ENCODE data around the gene ANKS6. TPM values are rescaled to one million over a fixed set of nuclear protein-coding genes. Genes with fewer than 3 reads are reported as not detected.

The ANKS6 gene
- total RNA-seq, 1 experiment from 2014 or later = 21.8 TPM

GRCh38 chr9:98838868-98839565 is 42.7 kb upstream of the ANKS6 start:
- Mint-ChIP-seq H3K4me1 (ENCODE audit: insufficient read depth, unreplicated experiment) (no peaks in the 10 kb centered on the region), H3K27ac (ENCODE audit: low read depth, unreplicated experiment) (no peak overlapping the region), H3K36me3 (ENCODE audit: insufficient read depth, unreplicated experiment) (no peaks in the 10 kb centered on the region), H3K4me3 (ENCODE audit: unreplicated experiment) (no peak overlapping the region), H3K9me3 (ENCODE audit: unreplicated experiment) (no peaks in the 10 kb centered on the region), H3K27me3 (ENCODE audit: insufficient read depth, unreplicated experiment) (peaks cover 69% of the 10 kb centered on the region)
- ChIA-PET CTCF (interaction anchor here (1.0 to 5.8 kb wide), 3 partner anchors 10 to 303 kb away, joined by 4 to 55 read pairs (median 18); no protein-coding TSS in a partner anchor), POLR2A (no interaction called here)
- intact Hi-C loops (cut with micrococcal nuclease) = no loop called here
- TF ChIP-seq CTCF (IDR thresholded peaks at IDR 0.05; ENCODE audit: unreplicated experiment) = no peak
- BruUV-seq (replicated peaks) = no TSS peak
- DNase-seq (ENCODE audit: unreplicated experiment) = no peak

- POLR2A ChIA-PET = interaction anchor here (0.6 kb wide), 1 partner anchor 18 kb away, joined by 3 read pairs; no protein-coding TSS in a partner anchor
Measured at GRCh38 chr9:98838155-98838867, 42.0 kb upstream of the ANKS6 start.

GRCh38 chr9:98837516-98837915 is 41.2 kb upstream of the ANKS6 start:
- H3K4me1 Mint-ChIP-seq (ENCODE audit: insufficient read depth, unreplicated experiment) = no peaks in the 10 kb centered on the region
- DNase-seq (ENCODE audit: unreplicated experiment) = no peak
- no peak overlapping the region for H3K27ac Mint-ChIP-seq (ENCODE audit: low read depth, unreplicated experiment)
- H3K4me3 Mint-ChIP-seq (ENCODE audit: unreplicated experiment) = no peak overlapping the region
- BruUV-seq (replicated peaks) = no TSS peak
- CTCF ChIA-PET = interaction anchor here (0.7 to 5.8 kb wide), 6 partner anchors 12 to 161 kb away, joined by 3 to 55 read pairs (median 4); no protein-coding TSS in a partner anchor
- H3K27me3 Mint-ChIP-seq (ENCODE audit: insufficient read depth, unreplicated experiment) = peaks cover 59% of the 10 kb centered on the region
- TF ChIP-seq CTCF (IDR thresholded peaks at IDR 0.05; ENCODE audit: unreplicated experiment) = no peak
- no peaks in the 10 kb centered on the region for H3K9me3 Mint-ChIP-seq (ENCODE audit: unreplicated experiment)
- intact Hi-C loops (cut with micrococcal nuclease) = no loop called here
- POLR2A ChIA-PET = no interaction called here
- H3K36me3 Mint-ChIP-seq (ENCODE audit: insufficient read depth, unreplicated experiment) = no peaks in the 10 kb centered on the region

More at GRCh38 chr9:98838155-98838867, 42.0 kb upstream of the ANKS6 start:
- Mint-ChIP-seq H3K9me3 (ENCODE audit: unreplicated experiment) (no peaks in the 10 kb centered on the region), H3K4me1 (ENCODE audit: insufficient read depth, unreplicated experiment) (no peaks in the 10 kb centered on the region), H3K27ac (ENCODE audit: low read depth, unreplicated experiment) (no peak overlapping the region), H3K36me3 (ENCODE audit: insufficient read depth, unreplicated experiment) (no peaks in the 10 kb centered on the region), H3K4me3 (ENCODE audit: unreplicated experiment) (no peak overlapping the region), H3K27me3 (ENCODE audit: insufficient read depth, unreplicated experiment) (peaks cover 62% of the 10 kb centered on the region)
- CTCF ChIA-PET = interaction anchor here (0.7 to 5.8 kb wide), 5 partner anchors 11 to 303 kb away, joined by 3 to 55 read pairs (median 4); no protein-coding TSS in a partner anchor
- BruUV-seq (replicated peaks) = no TSS peak
- no peak for DNase-seq (ENCODE audit: unreplicated experiment)
- intact Hi-C loops (cut with micrococcal nuclease) = no loop called here
- no peak for TF ChIP-seq CTCF (IDR thresholded peaks at IDR 0.05; ENCODE audit: unreplicated experiment)

GRCh38 chr9:98836206-98836605 is 39.9 kb upstream of the ANKS6 start:
- H3K9me3 Mint-ChIP-seq (ENCODE audit: unreplicated experiment) = no peaks in the 10 kb centered on the region
- H3K4me3 Mint-ChIP-seq (ENCODE audit: unreplicated experiment) = no peak overlapping the region
- CTCF ChIA-PET = interaction anchor here (0.6 to 5.8 kb wide), 5 partner anchors 13 to 509 kb away, joined by 3 to 55 read pairs (median 3); no protein-coding TSS in a partner anchor
- BruUV-seq (replicated peaks) = no TSS peak
- DNase-seq (ENCODE audit: unreplicated experiment) = no peak
- no peaks in the 10 kb centered on the region for H3K4me1 Mint-ChIP-seq (ENCODE audit: insufficient read depth, unreplicated experiment)
- no peak for TF ChIP-seq CTCF (IDR thresholded peaks at IDR 0.05; ENCODE audit: unreplicated experiment)
- no peak overlapping the region for H3K27ac Mint-ChIP-seq (ENCODE audit: low read depth, unreplicated experiment)
- peaks cover 59% of the 10 kb centered on the region for H3K27me3 Mint-ChIP-seq (ENCODE audit: insufficient read depth, unreplicated experiment)
- POLR2A ChIA-PET = interaction anchor here (0.8 kb wide), 1 partner anchor 18 kb away, joined by 3 read pairs; no protein-coding TSS in a partner anchor
- intact Hi-C loops (cut with micrococcal nuclease) = no loop called here
- no peaks in the 10 kb centered on the region for H3K36me3 Mint-ChIP-seq (ENCODE audit: insufficient read depth, unreplicated experiment)
